HL-60/S4 treated with phorbol 12-myristate 13-acetate at 8.2 ng/mL for 4 days and 3 days (cell line): ENCODE results near the gene SRGAP2C.
"Not testable (repeated sequence)": the region's sequence is repeated elsewhere in the genome, so short reads cannot be mapped to it uniquely, and the experiment has no call there.

Experiments
- in situ Hi-C: fragments of 300-500 bp; cut with MboI; formaldehyde crosslinking; loops from 2 replicates; pipeline ENCODE4 v1.15.0; 2022; ENCODE audit warnings: low sequenced_read_pairs

SRGAP2C gene

DNA sequence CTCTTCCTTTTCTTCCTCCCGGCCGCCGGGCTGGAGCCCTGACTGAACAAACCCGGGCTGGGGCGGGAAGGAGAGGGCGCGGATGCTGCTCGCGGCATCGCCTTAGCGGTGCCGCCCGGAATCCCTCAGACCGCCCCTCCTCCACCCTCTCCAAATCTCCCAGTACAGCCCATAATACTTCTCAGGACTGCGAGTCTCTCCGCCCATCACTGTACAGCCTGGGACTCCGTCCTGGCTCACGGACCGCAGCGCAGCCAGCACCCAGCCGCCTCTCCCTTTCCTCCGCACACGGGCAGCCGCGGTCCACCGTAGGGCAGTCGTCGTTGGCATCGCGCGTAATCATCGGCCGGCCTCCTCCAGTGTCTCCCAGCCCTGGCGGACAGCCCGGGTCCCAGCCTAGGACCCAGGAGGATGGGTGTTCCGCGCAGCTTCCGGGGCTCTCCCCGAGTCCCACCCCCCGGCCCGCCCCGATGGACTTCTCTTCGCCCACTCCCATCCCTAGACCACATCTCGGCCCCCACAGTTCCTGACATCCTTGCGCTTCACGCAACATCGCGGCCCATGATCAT, 449 bp downstream of the SRGAP2C start:
- in situ Hi-C loops = not testable (repeated sequence)

DNA sequence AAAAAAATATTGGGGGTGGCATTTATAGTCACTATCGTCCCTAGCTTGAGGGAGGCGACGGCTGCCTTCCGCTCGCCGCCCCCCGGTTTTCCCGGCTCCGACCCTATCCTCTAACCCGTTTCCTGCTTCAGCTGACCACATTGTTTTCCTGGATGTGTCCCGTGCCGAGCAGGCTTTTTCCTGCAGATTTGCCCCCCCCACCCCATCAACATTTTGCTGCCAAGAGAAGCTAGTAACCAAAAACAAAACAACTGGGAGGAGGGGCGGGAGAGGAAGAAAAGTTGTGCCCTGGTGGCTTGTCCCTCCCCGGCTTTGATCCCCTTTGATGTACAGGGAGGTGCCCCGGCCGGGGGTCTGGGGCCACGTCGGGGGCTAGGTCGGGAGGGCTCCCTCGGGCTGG, 1.4 kb downstream of the SRGAP2C start:
- in situ Hi-C loops = not testable (repeated sequence)

GRCh38 chr1:121187914-121188313, 3.1 kb downstream of the SRGAP2C start:
- in situ Hi-C loops = not testable (repeated sequence)

- in situ Hi-C loops = not testable (repeated sequence)
These were observed 7.7 kb downstream of the SRGAP2C start for GRCh38 chr1:121192512-121192911.

DNA sequence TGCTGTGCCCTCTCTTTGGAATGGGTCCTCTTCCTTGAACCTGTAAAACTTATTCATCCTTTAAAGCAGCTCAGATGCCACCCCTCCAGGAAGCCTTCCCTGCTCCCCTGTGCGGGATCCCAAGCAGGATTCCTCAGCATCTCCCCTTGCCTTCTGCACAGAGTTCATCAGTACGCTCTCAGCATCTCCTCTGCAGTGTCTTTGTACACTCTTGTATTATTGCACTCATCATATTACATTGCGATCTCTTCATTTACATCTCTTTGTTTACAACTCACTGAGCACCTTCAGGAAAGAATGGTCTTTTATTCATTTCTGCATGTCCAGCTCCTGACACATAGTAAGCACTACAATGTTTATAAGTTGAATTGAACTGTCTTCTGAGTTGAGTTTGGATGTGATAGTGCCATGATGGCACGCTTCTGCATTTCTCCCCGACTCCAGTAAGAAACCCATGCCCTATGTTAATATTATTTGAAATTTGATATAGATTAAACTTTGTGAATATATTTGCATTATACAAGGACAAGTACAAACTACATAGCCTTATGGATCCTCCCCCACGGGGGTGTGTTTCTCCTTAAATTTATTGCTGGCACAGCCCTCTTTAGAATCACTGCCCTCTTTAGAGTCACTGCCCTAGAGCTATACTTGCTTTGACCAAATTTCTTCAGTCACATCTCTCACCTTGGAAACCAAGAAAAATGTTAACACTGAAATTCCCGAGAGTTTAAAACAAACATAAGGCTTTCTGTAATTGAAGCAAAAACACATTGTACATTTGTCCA, 12.5 kb downstream of the SRGAP2C start:
- in situ Hi-C loops = not testable (repeated sequence)

DNA sequence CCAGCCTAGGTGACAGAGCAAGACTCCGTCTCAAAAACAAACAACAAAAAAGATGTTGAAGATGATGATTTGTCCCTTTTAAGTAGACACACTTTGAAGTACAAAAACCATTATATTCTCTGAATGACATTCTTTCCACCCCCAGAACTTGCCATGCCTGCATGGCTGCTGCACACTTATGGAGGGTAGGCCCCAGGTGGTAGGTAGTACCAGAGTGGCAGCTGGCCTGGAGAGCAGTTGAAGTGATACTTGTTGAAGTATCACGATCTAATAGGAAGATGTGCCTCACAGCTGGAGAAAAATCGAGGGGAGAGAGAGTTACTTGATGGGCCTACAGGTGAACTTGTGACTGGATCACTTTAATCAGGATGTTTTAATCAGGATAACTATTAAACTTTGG, 15.0 kb downstream of the SRGAP2C start:
- in situ Hi-C loops = not testable (repeated sequence)

GRCh38 chr1:121200232-121200631, 15.5 kb downstream of the SRGAP2C start:
- in situ Hi-C loops = not testable (repeated sequence)

GRCh38 chr1:121200985-121201981, 16.5 kb downstream of the SRGAP2C start:
- in situ Hi-C loops = not testable (repeated sequence)

DNA sequence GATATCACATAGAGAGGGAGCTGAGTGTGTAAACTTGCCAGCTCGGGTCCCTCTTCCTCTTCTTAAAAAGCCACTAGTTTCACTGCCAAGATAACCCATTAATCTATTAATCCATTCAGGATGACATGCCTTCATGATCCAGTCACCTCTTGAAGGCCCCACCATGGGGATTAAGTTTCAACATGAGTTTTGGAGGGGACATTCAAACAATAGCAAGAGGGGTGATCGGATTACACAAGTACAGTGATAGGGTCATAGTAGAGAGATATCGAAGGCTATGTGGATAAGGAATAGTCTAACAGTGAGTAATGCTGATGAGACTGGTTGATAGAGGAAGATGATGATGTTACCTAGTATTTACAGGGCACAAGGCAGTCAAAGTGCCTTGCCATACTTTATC, 18.2 kb downstream of the SRGAP2C start:
- in situ Hi-C loops = not testable (repeated sequence)

GRCh38 chr1:121205786-121206711, 21.3 kb downstream of the SRGAP2C start:
- in situ Hi-C loops = not testable (repeated sequence)

- in situ Hi-C loops = not testable (repeated sequence)
These were observed 22.6 kb downstream of the SRGAP2C start for GRCh38 chr1:121207328-121207727.

DNA sequence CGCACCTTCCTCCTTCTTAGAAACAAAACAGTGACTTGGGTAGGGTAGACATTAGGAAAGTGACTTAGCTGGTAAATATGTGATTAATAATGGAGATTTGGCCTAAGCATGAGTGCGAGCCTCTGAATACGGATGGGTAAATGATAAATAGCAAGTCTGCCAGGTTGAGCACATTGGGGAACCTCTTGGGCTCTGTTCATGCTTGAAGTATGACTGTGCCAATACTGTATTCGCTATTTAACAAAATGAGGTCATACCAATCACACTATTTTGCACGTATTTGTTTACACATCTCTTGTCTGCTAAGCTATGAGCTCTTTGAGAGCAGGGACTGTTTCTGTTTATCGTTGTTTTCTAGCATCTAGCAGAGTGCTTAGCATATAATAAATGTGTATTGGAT, 23.6 kb downstream of the SRGAP2C start:
- in situ Hi-C loops = not testable (repeated sequence)

DNA sequence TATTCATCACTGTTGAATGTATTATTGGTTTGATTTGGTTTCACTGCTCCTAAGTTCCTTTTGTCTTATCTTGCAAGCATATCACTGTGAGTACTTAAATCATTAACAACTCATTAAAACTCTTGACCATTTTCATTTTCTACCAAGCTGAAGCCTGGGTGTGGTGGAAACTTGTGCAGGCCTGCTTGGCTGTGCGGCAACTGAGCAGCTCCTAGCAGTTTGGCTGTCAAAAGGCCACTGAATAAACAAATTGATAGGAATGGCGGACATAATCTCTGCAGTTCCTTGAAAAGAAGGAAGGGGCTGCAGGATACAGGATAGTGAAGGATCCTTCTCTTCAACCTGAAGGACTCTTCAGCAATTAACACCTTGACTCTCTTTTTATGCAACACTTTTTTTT, 26.0 kb downstream of the SRGAP2C start:
- in situ Hi-C loops = not testable (repeated sequence)

GRCh38 chr1:121213491-121213890, 28.7 kb downstream of the SRGAP2C start:
- in situ Hi-C loops = not testable (repeated sequence)

DNA sequence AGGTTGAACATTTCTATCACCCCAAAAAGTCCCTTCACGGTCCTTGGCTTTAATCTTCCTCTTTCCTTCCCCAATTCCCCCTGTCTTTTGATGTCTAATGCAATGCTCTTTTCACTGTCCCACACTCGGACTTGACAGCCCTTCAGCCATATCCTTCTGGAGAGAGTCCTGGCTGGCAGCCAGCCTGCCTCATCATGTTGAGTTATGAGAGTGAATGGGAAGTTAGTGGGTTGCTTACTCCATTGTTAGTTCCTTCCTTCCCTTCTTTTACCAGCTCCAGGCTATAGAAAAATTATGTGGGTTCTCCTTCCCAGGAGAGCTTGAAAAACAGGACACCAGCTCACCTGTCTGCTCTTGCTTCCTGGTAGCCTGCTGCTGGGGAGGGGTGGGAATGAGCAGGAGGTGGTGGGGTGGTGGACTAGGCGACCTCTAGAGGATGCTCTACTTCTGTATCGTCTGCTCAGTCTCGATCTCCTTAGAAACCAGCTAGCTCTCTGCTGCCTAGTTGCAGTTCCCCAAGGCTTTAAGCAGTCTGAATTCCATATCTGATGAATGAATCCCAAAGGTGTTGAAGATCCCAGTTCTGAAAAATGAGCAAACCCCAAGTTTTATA, 29.9 kb downstream of the SRGAP2C start:
- in situ Hi-C loops = not testable (repeated sequence)

DNA sequence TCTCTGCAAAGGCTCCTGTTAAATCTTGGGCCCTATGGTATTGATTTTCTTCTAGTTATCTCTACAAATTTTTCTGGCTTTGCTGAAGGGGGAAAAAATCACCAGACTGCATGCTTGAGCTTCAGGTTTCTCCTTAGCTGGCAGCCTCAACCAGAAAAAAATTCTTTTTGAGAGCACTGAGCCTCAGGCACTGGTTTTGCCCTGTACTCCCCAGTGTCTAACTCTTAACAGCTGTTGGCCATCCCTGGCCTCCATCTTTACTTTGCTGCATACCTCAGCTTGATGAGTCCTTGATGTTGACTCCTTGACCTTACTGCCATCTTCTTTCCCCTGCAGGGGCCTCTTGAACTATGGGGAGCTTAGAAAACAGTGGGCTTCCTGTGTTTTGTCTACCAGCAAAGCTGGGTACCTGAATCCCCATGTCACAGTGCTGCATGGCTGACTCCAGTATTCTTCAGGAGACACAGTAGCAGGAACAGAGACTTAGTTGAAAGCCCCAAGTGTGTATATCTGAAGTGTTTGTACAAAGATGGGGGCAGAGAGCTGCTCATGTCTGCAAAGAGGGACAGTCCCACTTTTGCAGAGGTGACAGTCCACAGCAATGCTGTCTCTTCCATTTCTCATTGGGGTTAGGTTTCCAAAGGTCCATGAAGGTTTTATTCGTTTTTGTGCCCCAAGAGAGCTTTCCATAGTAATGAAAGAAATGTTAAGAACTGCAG, 31.1 kb downstream of the SRGAP2C start:
- in situ Hi-C loops = not testable (repeated sequence)

DNA sequence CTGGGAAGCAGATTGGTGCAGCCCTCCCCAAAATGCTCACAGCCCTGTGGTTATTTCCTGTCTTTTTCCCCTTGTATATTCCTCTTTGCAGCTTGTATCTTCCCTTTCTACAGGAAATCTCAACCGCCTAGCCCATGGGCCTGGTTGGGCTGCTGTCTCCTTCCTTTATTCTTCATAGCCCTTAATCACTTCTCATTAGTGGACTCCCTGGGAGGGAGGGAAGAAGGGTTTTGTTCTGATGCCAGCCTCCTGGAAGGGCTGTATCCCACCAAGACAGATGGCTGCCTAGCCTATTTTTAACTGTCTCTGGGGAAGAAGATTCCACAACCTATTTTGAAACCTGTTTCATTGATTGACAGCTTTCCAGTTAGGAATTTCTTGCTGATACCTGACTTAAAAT, 31.9 kb downstream of the SRGAP2C start:
- in situ Hi-C loops = not testable (repeated sequence)

DNA sequence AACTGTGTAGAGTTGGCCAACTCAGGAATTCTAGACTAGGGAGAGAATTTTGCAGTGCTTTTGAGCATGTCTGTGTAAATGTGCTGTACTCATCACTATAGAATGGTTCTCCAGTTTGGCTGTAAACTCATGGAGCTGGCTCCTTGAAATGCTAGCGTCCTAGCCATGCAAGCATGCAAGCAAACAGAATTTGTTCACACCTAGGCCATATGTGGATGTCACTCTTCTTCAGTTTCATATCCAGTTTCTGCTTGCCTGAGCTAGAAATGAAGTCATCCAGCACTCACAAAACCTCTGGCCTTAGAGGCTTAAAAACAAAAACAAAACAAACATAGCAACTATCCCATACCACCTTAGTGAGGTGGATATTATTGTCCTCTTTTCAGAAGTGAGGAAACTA, 37.0 kb downstream of the SRGAP2C start:
- in situ Hi-C loops = not testable (repeated sequence)

DNA sequence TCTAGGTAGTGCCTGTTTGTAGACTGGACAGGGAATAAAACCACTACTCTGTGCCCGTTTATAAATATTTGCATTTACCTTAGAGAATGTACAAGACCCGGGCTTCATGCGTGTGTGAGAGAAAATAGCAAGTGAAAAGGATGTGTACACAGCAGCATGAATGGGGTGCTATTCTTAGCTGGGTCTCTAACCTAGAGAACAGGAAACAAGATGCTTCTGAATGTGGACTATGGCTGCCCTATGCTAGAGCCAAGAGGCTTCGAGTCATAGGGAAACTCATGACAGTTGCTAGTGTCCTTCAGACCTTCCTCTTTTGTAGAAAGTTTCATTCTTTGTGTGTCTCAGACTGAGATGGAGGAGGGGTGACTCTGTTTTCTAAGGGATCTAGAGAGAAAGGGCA, 39.9 kb downstream of the SRGAP2C start:
- in situ Hi-C loops = not testable (repeated sequence)
